Right ventricle myocardium superior (tissue), 1 donor: Measurements from ENCODE around the gene EEF1E1. TPM values are rescaled to one million over a fixed set of nuclear protein-coding genes. Genes with fewer than 3 reads are reported as not detected.
"Not testable (repeated sequence)": the region's sequence is repeated elsewhere in the genome, so short reads cannot be mapped to it uniquely, and the experiment has no call there.

Experiments used
- ATAC-seq: fragments of 200-7000 bp; cut with Tn5 transposase; one replicate; pipeline ENCODE4 v1.9.1; 2020; ENCODE audit warnings: mild to moderate bottlenecking; ENCODE audit not compliant: poor library complexity
- DNase-seq: peaks from one replicate; pipeline ENCODE4 v3.0.0-alpha.2; 2020
- intact Hi-C: fragments of 100-400 bp; cut with DNase I; formaldehyde crosslinking; loops from one replicate; pipeline ENCODE4 v1.11.2; 2022
- total RNA-seq: library from RNA; stranded (reverse); fragmentation: NEBNext Ultra II Directional; extraction: Animal tissue kit (Norgen Biotek cat#: 25700); gene quantifications from one replicate; pipeline ENCODE4 v1.2.1, GENCODE V29; 2021
- donor health status: DM: no; HTN: yes; CAD: no; lungs with severe emphysema.

The EEF1E1 gene
- total RNA-seq, 1 donor from 2014 or later, result 10.8 TPM

- DNase-seq, result no peak
- intact Hi-C loops, result no loop called here
- no peak for ATAC-seq
These were observed 32.6 kb downstream of the EEF1E1 start for GRCh38 chr6:8069631-8070284.

GRCh38 chr6:8069151-8069550 lies 33.2 kb downstream of the EEF1E1 start:
- DNase-seq, result no peak
- ATAC-seq, result no peak
- intact Hi-C loops, result no loop called here

- DNase-seq (no peak), ATAC-seq (no peak)
- intact Hi-C loops, result no loop called here
These were observed 36.2 kb downstream of the EEF1E1 start for GRCh38 chr6:8066108-8066507.

GRCh38 chr6:8065519-8065911 lies 36.8 kb downstream of the EEF1E1 start:
- DNase-seq (no peak), ATAC-seq (no peak)
- intact Hi-C loops, result no loop called here

- DNase-seq (no peak), ATAC-seq (no peak)
- intact Hi-C loops, result no loop called here
These were observed 37.5 kb downstream of the EEF1E1 start for GRCh38 chr6:8064638-8065518.

GRCh38 chr6:8063761-8064637 lies 38.3 kb downstream of the EEF1E1 start, which contains the start of gene BLOC1S5:
Gene BLOC1S5, minus strand, starts transcription at chr6:8064389. Its CDS starts 13 bp downstream, at chr6:8064376.
- ATAC-seq (peak; percentile 99), DNase-seq (peak; percentile 98)
- intact Hi-C loops, result no loop called here

GRCh38 chr6:8061736-8062135 lies 40.6 kb downstream of the EEF1E1 start:
- ATAC-seq (no peak), DNase-seq (no peak)
- intact Hi-C loops, result no loop called here

- intact Hi-C loops, result no loop called here
- ATAC-seq, result no peak
- no peak for DNase-seq
These were observed 42.0 kb downstream of the EEF1E1 start for GRCh38 chr6:8060346-8060745.

- no peak for DNase-seq
- no peak for ATAC-seq
- intact Hi-C loops, result loop anchor here (5.0 kb wide), 1 partner anchor 337 kb away; no protein-coding TSS in a partner anchor
These were observed 43.2 kb downstream of the EEF1E1 start for GRCh38 chr6:8059129-8059528.

GRCh38 chr6:8057793-8058192 lies 44.6 kb downstream of the EEF1E1 start:
- intact Hi-C loops, result loop anchor here (5.0 kb wide), 1 partner anchor 335 kb away; no protein-coding TSS in a partner anchor
- ATAC-seq, result no peak

GRCh38 chr6:8057263-8057662 lies 45.1 kb downstream of the EEF1E1 start:
- ATAC-seq, result no peak
- intact Hi-C loops, result loop anchor here (5.0 kb wide), 1 partner anchor 335 kb away; no protein-coding TSS in a partner anchor
- DNase-seq, result no peak

More at GRCh38 chr6:8057793-8058192, 44.6 kb downstream of the EEF1E1 start:
- DNase-seq, result no peak

- no peak for DNase-seq
- no peak for ATAC-seq
- intact Hi-C loops, result no loop called here
These were observed 48.1 kb downstream of the EEF1E1 start for GRCh38 chr6:8054276-8054675.

- intact Hi-C loops, result no loop called here
- ATAC-seq, result no peak
- no peak for DNase-seq
These were observed 54.6 kb downstream of the EEF1E1 start for GRCh38 chr6:8047541-8048292.

- intact Hi-C loops, ATAC-seq, DNase-seq: not testable (repeated sequence)
These were observed 56.6 kb downstream of the EEF1E1 start for GRCh38 chr6:8045769-8046168.

GRCh38 chr6:8043221-8043620 lies 59.1 kb downstream of the EEF1E1 start:
- DNase-seq, result no peak
- intact Hi-C loops, result no loop called here
- ATAC-seq, result no peak

GRCh38 chr6:8041913-8042583 lies 60.3 kb downstream of the EEF1E1 start:
- intact Hi-C loops, result no loop called here
- ATAC-seq, result no peak
- DNase-seq, result no peak

- intact Hi-C loops, ATAC-seq, DNase-seq: not testable (repeated sequence)
These were observed 68.2 kb downstream of the EEF1E1 start for GRCh38 chr6:8034107-8034506.

GRCh38 chr6:8030920-8031319 lies 71.4 kb downstream of the EEF1E1 start:
- intact Hi-C loops, result no loop called here
- DNase-seq (no peak), ATAC-seq (no peak)
